ENCODE results near the gene CFAP45. TPM values are rescaled to one million over a fixed set of nuclear protein-coding genes. Genes with fewer than 3 reads are reported as not detected.

CFAP45 gene
- total RNA-seq, 1 experiment from 2014 or later, result 3.6 TPM

- no peak overlapping the region for H3K27ac ChIP-seq (ENCODE audit: low read depth, low read length, poor library complexity, severe bottlenecking)
- no TSS peak for BruUV-seq (replicated peaks)
- H3K9me3 ChIP-seq (ENCODE audit: low read depth, low read length, poor library complexity, severe bottlenecking), result no peaks in the 10 kb centered on the region
- CTCF ChIA-PET, result no interaction called here
- intact Hi-C loops (cut with micrococcal nuclease; ENCODE audit: unreplicated experiment), result no loop called here
- no peak for DNase-seq (ENCODE audit: low spot score)
- no peaks in the 10 kb centered on the region for H3K27me3 ChIP-seq (replicated peaks; ENCODE audit: insufficient read depth, low read depth, low read length, poor library complexity)
- POLR2A ChIA-PET (ENCODE audit: low non-redundant PET), result no interaction called here
- TF ChIP-seq CTCF (conservative IDR thresholded peaks at IDR 0.05; ENCODE audit: low read depth, low read length) (no peak), EZH2 (IDR thresholded peaks at IDR 0.05; ENCODE audit: borderline replicate concordance, low read depth, low read length, poor library complexity, severe bottlenecking) (no peak)
- H3K4me3 ChIP-seq (ENCODE audit: low read depth, low read length, poor library complexity, severe bottlenecking), result no peak overlapping the region
- no peaks in the 10 kb centered on the region for H3K36me3 ChIP-seq (ENCODE audit: insufficient read depth, low read length, poor library complexity, severe bottlenecking)
- peaks cover 18% of the 10 kb centered on the region for H3K4me1 ChIP-seq (ENCODE audit: insufficient read depth, low read length, poor library complexity, severe bottlenecking)
These were observed 16.8 kb downstream of the CFAP45 start for GRCh38 chr1:159883134-159883533.

GRCh38 chr1:159882527-159882862 is 17.5 kb downstream of the CFAP45 start:
- H3K27me3 ChIP-seq (replicated peaks; ENCODE audit: insufficient read depth, low read depth, low read length, poor library complexity), result no peaks in the 10 kb centered on the region
- no peaks in the 10 kb centered on the region for H3K36me3 ChIP-seq (ENCODE audit: insufficient read depth, low read length, poor library complexity, severe bottlenecking)
- TF ChIP-seq EZH2 (IDR thresholded peaks at IDR 0.05; ENCODE audit: borderline replicate concordance, low read depth, low read length, poor library complexity, severe bottlenecking) (no peak), CTCF (conservative IDR thresholded peaks at IDR 0.05; ENCODE audit: low read depth, low read length) (no peak)
- BruUV-seq (replicated peaks), result no TSS peak
- intact Hi-C loops (cut with micrococcal nuclease; ENCODE audit: unreplicated experiment), result no loop called here
- H3K27ac ChIP-seq (ENCODE audit: low read depth, low read length, poor library complexity, severe bottlenecking), result no peak overlapping the region
- ChIA-PET POLR2A (ENCODE audit: low non-redundant PET) (no interaction called here), CTCF (no interaction called here)
- H3K4me1 ChIP-seq (ENCODE audit: insufficient read depth, low read length, poor library complexity, severe bottlenecking), result peaks cover 18% of the 10 kb centered on the region
- peak; percentile 47 for DNase-seq (ENCODE audit: low spot score)
- H3K9me3 ChIP-seq (ENCODE audit: low read depth, low read length, poor library complexity, severe bottlenecking), result no peaks in the 10 kb centered on the region
- H3K4me3 ChIP-seq (ENCODE audit: low read depth, low read length, poor library complexity, severe bottlenecking), result no peak overlapping the region

GRCh38 chr1:159881622-159882526 is 18.1 kb downstream of the CFAP45 start:
- H3K4me3 ChIP-seq (ENCODE audit: low read depth, low read length, poor library complexity, severe bottlenecking), result no peak overlapping the region
- peaks cover 14% of the 10 kb centered on the region for H3K4me1 ChIP-seq (ENCODE audit: insufficient read depth, low read length, poor library complexity, severe bottlenecking)
- intact Hi-C loops (cut with micrococcal nuclease; ENCODE audit: unreplicated experiment), result no loop called here
- DNase-seq (ENCODE audit: low spot score), result peak; percentile 80
- H3K9me3 ChIP-seq (ENCODE audit: low read depth, low read length, poor library complexity, severe bottlenecking), result no peaks in the 10 kb centered on the region
- TF ChIP-seq CTCF (conservative IDR thresholded peaks at IDR 0.05; ENCODE audit: low read depth, low read length) (no peak), EZH2 (IDR thresholded peaks at IDR 0.05; ENCODE audit: borderline replicate concordance, low read depth, low read length, poor library complexity, severe bottlenecking) (no peak)
- H3K36me3 ChIP-seq (ENCODE audit: insufficient read depth, low read length, poor library complexity, severe bottlenecking), result no peaks in the 10 kb centered on the region
- ChIA-PET POLR2A (ENCODE audit: low non-redundant PET) (no interaction called here), CTCF (no interaction called here)
- BruUV-seq (replicated peaks), result no TSS peak
- H3K27me3 ChIP-seq (replicated peaks; ENCODE audit: insufficient read depth, low read depth, low read length, poor library complexity), result no peaks in the 10 kb centered on the region
- no peak overlapping the region for H3K27ac ChIP-seq (ENCODE audit: low read depth, low read length, poor library complexity, severe bottlenecking)
